Neural progenitor cell (in vitro differentiated cells): ENCODE data around the gene DMBX1. TPM values are rescaled to one million over a fixed set of nuclear protein-coding genes. Genes with fewer than 3 reads are reported as not detected.

Experiments
- DNase-seq: peaks from one replicate; pipeline ENCODE4 v3.0.0-alpha.2; 2016; ENCODE audit warnings: low spot score
- H2AFZ ChIP-seq: fragments of 200-600 bp; sonication (generic); replicated peaks from 2 replicates; pipeline ENCODE4 v1.6.1; 2016; ENCODE audit warnings: antibody characterized with exemption
- H3F3A ChIP-seq: fragments of 200-600 bp; sonication (generic); 2 replicates; pipeline ENCODE4 v1.6.1; 2016; ENCODE audit warnings: antibody characterized with exemption, low read depth
- H3K27ac ChIP-seq: fragments of 200-600 bp; sonication (generic); 2 replicates; pipeline ENCODE4 v1.5.1; 2016; ENCODE audit warnings: mild to moderate bottlenecking
- H3K27me3 ChIP-seq: fragments of 200-600 bp; sonication (generic); 2 replicates; pipeline ENCODE4 v1.6.1; 2016; ENCODE audit warnings: mild to moderate bottlenecking, moderate library complexity
- H3K36me3 ChIP-seq: fragments of 200-600 bp; sonication (generic); 2 replicates; pipeline ENCODE4 v1.5.1; 2016
- H3K4me1 ChIP-seq: fragments of 200-600 bp; sonication (generic); 2 replicates; pipeline ENCODE4 v1.6.1; 2016; ENCODE audit warnings: mixed run types
- H3K4me2 ChIP-seq: fragments of 200-600 bp; sonication (generic); 2 replicates; pipeline ENCODE4 v1.6.1; 2016
- H3K4me3 ChIP-seq: fragments of 200-600 bp; sonication (generic); 2 replicates; pipeline ENCODE4 v1.5.1; 2016
- H3K79me2 ChIP-seq: fragments of 200-600 bp; sonication (generic); 2 replicates; pipeline ENCODE4 v1.6.1; 2016; ENCODE audit warnings: low read depth
- H3K9ac ChIP-seq: fragments of 200-600 bp; sonication (generic); 2 replicates; pipeline ENCODE4 v1.6.1; 2016
- H3K9me3 ChIP-seq: fragments of 200-600 bp; sonication (generic); 2 replicates; pipeline ENCODE4 v1.5.1; 2016; ENCODE audit warnings: low read depth
- H4K20me1 ChIP-seq: fragments of 200-600 bp; sonication (generic); 2 replicates; pipeline ENCODE4 v1.6.1; 2016; ENCODE audit warnings: low read depth
- H3K27ac Mint-ChIP-seq: 3 replicates; pipeline ENCODE4 v1.8.0; 2021; ENCODE audit warnings: mixed read lengths
- H3K27me3 Mint-ChIP-seq: 2 replicates; pipeline ENCODE4 v1.8.0; 2022; ENCODE audit warnings: low read depth, mild to moderate bottlenecking, inconsistent platforms, moderate library complexity, mixed read lengths; ENCODE audit not compliant: insufficient read depth
- H3K36me3 Mint-ChIP-seq: 3 replicates; pipeline ENCODE4 v1.8.0; 2021; ENCODE audit warnings: mixed read lengths
- H3K4me1 Mint-ChIP-seq: 3 replicates; pipeline ENCODE4 v1.8.0; 2021; ENCODE audit warnings: mixed read lengths
- H3K4me3 Mint-ChIP-seq: 3 replicates; pipeline ENCODE4 v1.8.0; 2021; ENCODE audit warnings: mild to moderate bottlenecking, moderate library complexity, mixed read lengths
- H3K9me3 Mint-ChIP-seq: 3 replicates; pipeline ENCODE4 v1.8.0; 2020; ENCODE audit warnings: mixed read lengths
- CTCF ChIP-seq: fragments of 200-600 bp; sonication (generic); IDR thresholded peaks from 2 replicates; pipeline ENCODE4 v1.5.1; 2017; ENCODE audit warnings: antibody characterized with exemption, mild to moderate bottlenecking
- EZH2 ChIP-seq: fragments of 200-600 bp; sonication (generic); IDR thresholded peaks from 2 replicates; pipeline ENCODE4 v1.6.1; 2017; ENCODE audit warnings: antibody characterized with exemption, mild to moderate bottlenecking, moderate library complexity
- EZH2phosphoT487 ChIP-seq: fragments of 200-600 bp; sonication (generic); IDR thresholded peaks from 2 replicates; pipeline ENCODE4 v1.6.1; 2017; ENCODE audit warnings: antibody characterized with exemption
- total RNA-seq: library from RNA; depleted of rRNA; stranded (reverse); fragments of >200 nt; gene quantifications from 2 replicates; pipeline ENCODE4 v1.2.3, GENCODE V29; 2015; ENCODE audit warnings: low replicate concordance

Gene DMBX1
- total RNA-seq, 1 donor from 2014 or later = 0.06 TPM

- Histone ChIP-seq H3K4me3 (no peak overlapping the region), H3F3A (peaks cover 15% of the 10 kb centered on the region), H3K79me2 (no peaks in the 10 kb centered on the region), H3K9me3 (no peaks in the 10 kb centered on the region), H3K9ac (no peak overlapping the region), H3K27me3 (peaks cover 61% of the 10 kb centered on the region), H3K36me3 (no peaks in the 10 kb centered on the region), H3K4me2 (no peak overlapping the region), H3K4me1 (peaks cover 13% of the 10 kb centered on the region), H2AFZ (no peak overlapping the region), H4K20me1 (peaks cover 31% of the 10 kb centered on the region), H3K27ac (no peak overlapping the region)
- no peak for TF ChIP-seq EZH2
- TF ChIP-seq EZH2phosphoT487 = no peak
- TF ChIP-seq CTCF = no peak
- Mint-ChIP-seq H3K36me3 (no peaks in the 10 kb centered on the region), H3K27ac (peak overlapping the region; percentile 76), H3K4me3 (no peak overlapping the region), H3K27me3 (peaks cover 18% of the 10 kb centered on the region), H3K4me1 (peaks cover 23% of the 10 kb centered on the region), H3K9me3 (no peaks in the 10 kb centered on the region)
- no peak for DNase-seq
These were observed 22.6 kb downstream of the DMBX1 start for GRCh38 chr1:46512135-46512791.

GRCh38 chr1:46512792-46513190 is 23.2 kb downstream of the DMBX1 start:
- Histone ChIP-seq H2AFZ (no peak overlapping the region), H3K27me3 (peaks cover 67% of the 10 kb centered on the region), H4K20me1 (peaks cover 36% of the 10 kb centered on the region), H3K27ac (no peak overlapping the region), H3K9me3 (no peaks in the 10 kb centered on the region), H3F3A (peaks cover 20% of the 10 kb centered on the region), H3K4me3 (no peak overlapping the region), H3K79me2 (no peaks in the 10 kb centered on the region), H3K36me3 (no peaks in the 10 kb centered on the region), H3K9ac (no peak overlapping the region), H3K4me2 (no peak overlapping the region), H3K4me1 (peaks cover 18% of the 10 kb centered on the region)
- H3K4me3 Mint-ChIP-seq = no peak overlapping the region
- H3K9me3 Mint-ChIP-seq = no peaks in the 10 kb centered on the region
- H3K4me1 Mint-ChIP-seq = peaks cover 25% of the 10 kb centered on the region
- no peak for DNase-seq
- no peak overlapping the region for H3K27ac Mint-ChIP-seq
- peaks cover 23% of the 10 kb centered on the region for H3K27me3 Mint-ChIP-seq
- no peaks in the 10 kb centered on the region for H3K36me3 Mint-ChIP-seq
- TF ChIP-seq CTCF = no peak
- TF ChIP-seq EZH2phosphoT487 = no peak

- Histone ChIP-seq H4K20me1 (peaks cover 43% of the 10 kb centered on the region), H3K9ac (no peak overlapping the region), H2AFZ (no peak overlapping the region), H3K27me3 (peaks cover 74% of the 10 kb centered on the region), H3K4me1 (peaks cover 22% of the 10 kb centered on the region), H3K36me3 (no peaks in the 10 kb centered on the region), H3K4me2 (no peak overlapping the region), H3K79me2 (no peaks in the 10 kb centered on the region), H3F3A (peaks cover 21% of the 10 kb centered on the region), H3K9me3 (no peaks in the 10 kb centered on the region), H3K4me3 (no peak overlapping the region), H3K27ac (no peak overlapping the region)
- no peak overlapping the region for H3K4me3 Mint-ChIP-seq
- no peak overlapping the region for H3K27ac Mint-ChIP-seq
- H3K27me3 Mint-ChIP-seq = peaks cover 28% of the 10 kb centered on the region
- H3K36me3 Mint-ChIP-seq = no peaks in the 10 kb centered on the region
- no peak for DNase-seq
- no peaks in the 10 kb centered on the region for H3K9me3 Mint-ChIP-seq
- H3K4me1 Mint-ChIP-seq = peaks cover 28% of the 10 kb centered on the region
- no peak for TF ChIP-seq EZH2phosphoT487
- TF ChIP-seq CTCF = no peak
- no peak for TF ChIP-seq EZH2
These were observed 23.9 kb downstream of the DMBX1 start for GRCh38 chr1:46513536-46513935.
